Ishikawa (cell line): ENCODE results near the gene KLHDC7B.

ENCODE experiments used
- CEBPB ChIP-seq: IDR thresholded peaks from 2 replicates; pipeline ENCODE4 v1.6.1; 2012
- CREB1 ChIP-seq: IDR thresholded peaks from 2 replicates; pipeline ENCODE4 v1.6.1; 2012; ENCODE audit warnings: low read depth
- EGR1 ChIP-seq: IDR thresholded peaks from 2 replicates; pipeline ENCODE4 v1.6.1; 2012
- EP300 ChIP-seq: IDR thresholded peaks from 2 replicates; pipeline ENCODE4 v1.6.1; 2012; ENCODE audit warnings: borderline replicate concordance
- FOXM1 ChIP-seq: IDR thresholded peaks from 2 replicates; pipeline ENCODE4 v1.6.1; 2012; ENCODE audit warnings: low read depth, borderline replicate concordance
- MAX ChIP-seq: IDR thresholded peaks from 2 replicates; pipeline ENCODE4 v1.6.1; 2012
- NFIC ChIP-seq: IDR thresholded peaks from 2 replicates; pipeline ENCODE4 v1.6.1; 2012
- RAD21 ChIP-seq: IDR thresholded peaks from 2 replicates; pipeline ENCODE4 v1.6.1; 2012; ENCODE audit warnings: low read depth
- TAF1 ChIP-seq: IDR thresholded peaks from 2 replicates; pipeline ENCODE4 v1.6.1; 2012; ENCODE audit warnings: low read depth, mild to moderate bottlenecking
- TCF12 ChIP-seq: IDR thresholded peaks from 2 replicates; pipeline ENCODE4 v1.6.1; 2012; ENCODE audit warnings: low read depth
- TEAD4 ChIP-seq: IDR thresholded peaks from 2 replicates; pipeline ENCODE4 v1.6.1; 2012
- USF1 ChIP-seq: IDR thresholded peaks from 2 replicates; pipeline ENCODE4 v1.6.1; 2012
- YY1 ChIP-seq: IDR thresholded peaks from 2 replicates; pipeline ENCODE4 v1.6.1; 2012; ENCODE audit warnings: low read depth
- ZBTB7A ChIP-seq: IDR thresholded peaks from 2 replicates; pipeline ENCODE4 v1.6.1; 2012; ENCODE audit warnings: low read depth
- TF ChIP-seq, protein P1 (sequence below): IDR thresholded peaks from 2 replicates; pipeline ENCODE4 v1.6.1; 2012; ENCODE audit warnings: low read depth, mild to moderate bottlenecking

KLHDC7B gene

DNA sequence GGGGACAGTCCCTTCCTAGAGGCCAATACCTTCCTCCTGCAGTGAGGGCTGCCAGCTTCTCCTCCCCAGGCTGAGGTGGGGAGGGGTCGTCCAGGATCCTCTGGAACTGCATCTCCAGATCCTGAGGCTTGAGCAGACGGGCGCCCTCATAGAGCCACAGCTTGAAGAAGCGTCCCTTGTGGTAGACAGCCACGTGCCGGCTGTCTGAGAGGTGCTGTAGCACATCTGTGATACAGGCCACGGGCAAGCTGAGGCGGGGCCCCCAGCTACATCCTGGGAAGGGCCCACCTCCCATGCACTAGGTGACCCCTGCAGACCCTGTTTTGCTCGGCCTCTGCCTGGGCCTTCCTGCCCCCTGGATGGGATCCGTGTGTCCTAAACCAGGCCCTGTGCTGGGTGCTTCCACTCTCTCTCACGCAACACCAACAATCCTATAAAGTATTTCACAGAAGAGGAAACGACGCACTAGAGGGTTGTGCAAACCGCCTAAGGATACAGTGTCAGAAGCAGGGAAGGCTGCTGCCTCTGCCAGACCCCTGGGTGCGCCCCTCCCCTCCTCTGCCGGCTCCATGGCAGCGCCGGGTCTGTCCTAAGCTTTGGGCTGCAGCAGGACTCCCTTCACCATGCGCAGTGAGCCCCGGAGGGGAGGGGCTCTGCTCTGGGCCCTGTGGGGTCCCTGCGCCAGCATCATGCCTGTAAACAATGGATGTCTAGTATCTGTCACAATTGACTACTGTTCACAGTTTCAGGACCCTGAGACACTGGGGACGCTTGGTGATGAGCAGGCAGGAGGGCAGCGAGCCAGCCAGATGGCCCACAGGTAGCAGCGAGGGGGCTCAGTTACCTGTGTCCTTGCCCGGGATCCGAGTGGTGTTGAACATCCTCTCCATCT is 28.0 kb downstream of the KLHDC7B start:
- TF ChIP-seq EP300 (no peak), TCF12 (no peak)

GRCh38 chr22:50574383-50574755 is 28.7 kb downstream of the KLHDC7B start:
- TF ChIP-seq FOXM1 (no peak), ZBTB7A (no peak), MAX (no peak), YY1 (no peak), CEBPB (no peak), EP300 (no peak), EGR1 (no peak), NFIC (no peak), TEAD4 (no peak), RAD21 (no peak), TAF1 (no peak), USF1 (no peak), CREB1 (no peak), TCF12 (no peak)
- TF ChIP-seq, protein P1, sequence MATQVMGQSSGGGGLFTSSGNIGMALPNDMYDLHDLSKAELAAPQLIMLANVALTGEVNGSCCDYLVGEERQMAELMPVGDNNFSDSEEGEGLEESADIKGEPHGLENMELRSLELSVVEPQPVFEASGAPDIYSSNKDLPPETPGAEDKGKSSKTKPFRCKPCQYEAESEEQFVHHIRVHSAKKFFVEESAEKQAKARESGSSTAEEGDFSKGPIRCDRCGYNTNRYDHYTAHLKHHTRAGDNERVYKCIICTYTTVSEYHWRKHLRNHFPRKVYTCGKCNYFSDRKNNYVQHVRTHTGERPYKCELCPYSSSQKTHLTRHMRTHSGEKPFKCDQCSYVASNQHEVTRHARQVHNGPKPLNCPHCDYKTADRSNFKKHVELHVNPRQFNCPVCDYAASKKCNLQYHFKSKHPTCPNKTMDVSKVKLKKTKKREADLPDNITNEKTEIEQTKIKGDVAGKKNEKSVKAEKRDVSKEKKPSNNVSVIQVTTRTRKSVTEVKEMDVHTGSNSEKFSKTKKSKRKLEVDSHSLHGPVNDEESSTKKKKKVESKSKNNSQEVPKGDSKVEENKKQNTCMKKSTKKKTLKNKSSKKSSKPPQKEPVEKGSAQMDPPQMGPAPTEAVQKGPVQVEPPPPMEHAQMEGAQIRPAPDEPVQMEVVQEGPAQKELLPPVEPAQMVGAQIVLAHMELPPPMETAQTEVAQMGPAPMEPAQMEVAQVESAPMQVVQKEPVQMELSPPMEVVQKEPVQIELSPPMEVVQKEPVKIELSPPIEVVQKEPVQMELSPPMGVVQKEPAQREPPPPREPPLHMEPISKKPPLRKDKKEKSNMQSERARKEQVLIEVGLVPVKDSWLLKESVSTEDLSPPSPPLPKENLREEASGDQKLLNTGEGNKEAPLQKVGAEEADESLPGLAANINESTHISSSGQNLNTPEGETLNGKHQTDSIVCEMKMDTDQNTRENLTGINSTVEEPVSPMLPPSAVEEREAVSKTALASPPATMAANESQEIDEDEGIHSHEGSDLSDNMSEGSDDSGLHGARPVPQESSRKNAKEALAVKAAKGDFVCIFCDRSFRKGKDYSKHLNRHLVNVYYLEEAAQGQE = no peak

DNA sequence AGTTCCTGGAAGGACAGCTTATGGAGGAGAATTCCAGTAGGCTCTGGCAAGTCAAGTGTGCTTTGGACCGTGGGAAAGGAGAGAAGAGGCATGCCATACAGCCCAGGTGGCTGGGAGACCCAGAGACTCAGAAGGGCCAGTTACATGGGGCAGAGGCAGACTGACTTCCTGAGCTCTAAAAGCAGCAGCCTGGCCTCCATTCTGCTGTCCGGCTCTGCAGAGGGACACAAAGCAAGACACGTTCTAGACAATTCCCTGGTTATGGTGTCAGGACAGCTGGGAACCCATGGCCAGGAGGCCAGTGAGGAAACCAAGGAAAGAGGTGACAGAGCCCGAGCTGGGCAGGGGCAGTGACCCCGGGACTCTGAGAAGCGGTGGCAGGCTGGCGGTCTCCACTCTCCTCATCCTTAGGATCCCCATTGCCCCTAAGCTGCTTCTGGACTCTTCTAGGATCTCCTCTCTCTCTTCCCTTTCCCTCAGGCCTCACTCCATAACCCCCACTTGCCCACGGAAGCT is 29.8 kb downstream of the KLHDC7B start:
- TF ChIP-seq, protein P1 = no peak
- TF ChIP-seq TEAD4 = no peak
- TF ChIP-seq CEBPB = no peak
- TF ChIP-seq FOXM1 = no peak
- TF ChIP-seq ZBTB7A = no peak
- no peak for TF ChIP-seq EGR1
- no peak for TF ChIP-seq EP300
- no peak for TF ChIP-seq MAX
- no peak for TF ChIP-seq YY1
- TF ChIP-seq NFIC = no peak
- no peak for TF ChIP-seq USF1
- TF ChIP-seq TAF1 = no peak
- no peak for TF ChIP-seq RAD21
- no peak for TF ChIP-seq CREB1

- TF ChIP-seq USF1 (no peak), RAD21 (peak; percentile 67)
These were observed 30.4 kb downstream of the KLHDC7B start for GRCh38 chr22:50576070-50576469.

GRCh38 chr22:50576806-50577696 is 31.4 kb downstream of the KLHDC7B start:
- no peak for TF ChIP-seq EGR1
- TF ChIP-seq MAX = 0 out of 2 replicates have a peak, but pooled peaks have one; percentile 21
- TF ChIP-seq EP300 = 0 out of 2 replicates have a peak, but pooled peaks have one; percentile 10
- TF ChIP-seq TCF12 = 0 out of 2 replicates have a peak, but pooled peaks have one; percentile 40
